Upper lobe of left lung (tissue), 6 donors: ENCODE results near the gene ISG15. TPM values are rescaled to one million over a fixed set of nuclear protein-coding genes. Genes with fewer than 3 reads are reported as not detected.
A peak's percentile ranks its signal among the peaks of the same experiment; 100 is the strongest.

ENCODE experiments used
- ATAC-seq, 2 donors: fragments of 200-7000 bp; cut with Tn5 transposase; one replicate each; pipeline ENCODE4 v1.9.1; 2022; ENCODE audit warnings: mild to moderate bottlenecking in 2 of 2, moderate library complexity in 2 of 2; ENCODE audit not compliant: low FRiP score in 2 of 2
- DNase-seq, 2 donors: peaks; one replicate each; pipeline ENCODE4 v3.0.0-alpha.2; 2019 to 2020
- H3K27ac ChIP-seq, 4 donors: fragments of 200-600 bp; sonication (generic); one replicate each; pipeline ENCODE4 v1.5.1; 2016 to 2019
- H3K27me3 ChIP-seq, 4 donors: fragments of 200-600 bp; sonication (generic); one replicate each; pipeline ENCODE4 v1.5.1; 2017 to 2019
- H3K36me3 ChIP-seq, 4 donors: fragments of 200-600 bp; sonication (generic); one replicate each; pipeline ENCODE4 v1.5.1; 2016 to 2019
- H3K4me1 ChIP-seq, 4 donors: fragments of 200-600 bp; sonication (generic); one replicate each; pipeline ENCODE4 v1.5.1; 2018 to 2019
- H3K4me3 ChIP-seq, 4 donors: fragments of 200-600 bp; sonication (generic); one replicate each; pipeline ENCODE4 v1.5.1; 2017 to 2019; ENCODE audit warnings: mild to moderate bottlenecking in 2 of 4, moderate library complexity in 1 of 4
- H3K9me3 ChIP-seq, 4 donors: fragments of 200-600 bp; sonication (generic); one replicate each; pipeline ENCODE4 v1.5.1; 2018 to 2019
- CTCF ChIP-seq, 6 experiments: fragments of 450-650 bp in 4 of 6; fragments of 200-600 bp in 2 of 6; sonication (generic) in 2 of 6; IDR thresholded peaks; one replicate each; pipeline ENCODE4 v1.5.1; 2016 to 2019; ENCODE audit warnings: antibody characterized with exemption in 6 of 6
- EP300 ChIP-seq, 4 donors: sonication (generic); formaldehyde crosslinking; IDR thresholded peaks; one replicate each; pipeline ENCODE4 v1.5.1; 2017; ENCODE audit warnings: antibody characterized with exemption in 4 of 4, control low read depth in 2 of 4
- POLR2A ChIP-seq, 4 donors: fragments of 450-650 bp; IDR thresholded peaks; one replicate each; pipeline ENCODE4 v1.5.1; 2016 to 2017; ENCODE audit warnings: antibody characterized with exemption in 4 of 4, mild to moderate bottlenecking in 2 of 4
- POLR2AphosphoS5 ChIP-seq, 2 donors: sonication (generic); formaldehyde crosslinking; IDR thresholded peaks; one replicate each; pipeline ENCODE4 v1.5.1; 2017; ENCODE audit warnings: antibody characterized with exemption in 2 of 2
- WGBS, 2 donors: methylation state at CpG; one replicate each; pipeline ENCODE4 v1.1.5; 2017 to 2018; 5-methylcytosine and 5-hydroxymethylcytosine counted together
- total RNA-seq, 6 donors: library from RNA; depleted of rRNA in 4 of 6; stranded (reverse); fragments of >200 nt in 4 of 6; gene quantifications; one replicate each; pipeline versions ENCODE4 v1.1.0 to v1.2.1, GENCODE V29; 2016 to 2021
- donor health status: DM: no; HTN: no; CAD: no; lungs with moderate emphysema.
- donor health status: DM: no; HTN: yes; CAD: no; lungs with severe emphysema.

Gene ISG15
- total RNA-seq, 6 donors from 2014 or later = 32.5 to 180 (median 63.8) TPM

GRCh38 chr1:1047963-1048362 lies 34.7 kb downstream of the ISG15 start:
- ATAC-seq = no peak
- Histone ChIP-seq H3K4me3 (no peak overlapping the region), H3K27me3 (no peaks in the 10 kb centered on the region), H3K36me3 (peaks cover 0 to 91% (median 60%) of the 10 kb centered on the region in 4 donors), H3K4me1 (no peaks in the 10 kb centered on the region), H3K9me3 (no peaks in the 10 kb centered on the region), H3K27ac (no peak overlapping the region)
- peak in 1 of 2 donors; percentile 72 for DNase-seq
- WGBS, 2 donors = 93% methylated on average over 10 to 19 of the region's 25 CpGs
- TF ChIP-seq EP300 (IDR thresholded peaks at IDR 0.05) (no peak), CTCF (IDR thresholded peaks at IDR 0.05) (no peak), POLR2AphosphoS5 (IDR thresholded peaks at IDR 0.05) (no peak), POLR2A (IDR thresholded peaks at IDR 0.05) (no peak)

- H3K4me1 ChIP-seq = no peaks in the 10 kb centered on the region
- peaks cover 0 to 91% (median 65%) of the 10 kb centered on the region in 4 donors for H3K36me3 ChIP-seq
- ATAC-seq (no peak), DNase-seq (peak in 1 of 2 donors; percentile 57)
- no peaks in the 10 kb centered on the region for H3K9me3 ChIP-seq
- no peak for TF ChIP-seq CTCF (IDR thresholded peaks at IDR 0.05)
- TF ChIP-seq POLR2A (IDR thresholded peaks at IDR 0.05) = no peak
- no peak for TF ChIP-seq POLR2AphosphoS5 (IDR thresholded peaks at IDR 0.05)
- TF ChIP-seq EP300 (IDR thresholded peaks at IDR 0.05) = no peak
- no peaks in the 10 kb centered on the region for H3K27me3 ChIP-seq
- 91 to 92% methylated on average over 24 of the region's 28 CpGs for WGBS, 2 donors
- H3K4me3 ChIP-seq = no peak overlapping the region
- H3K27ac ChIP-seq = no peak overlapping the region
Measured at GRCh38 chr1:1048765-1049164, 35.5 kb downstream of the ISG15 start.

- Histone ChIP-seq H3K4me1 (no peaks in the 10 kb centered on the region), H3K36me3 (peaks cover 0 to 91% (median 69%) of the 10 kb centered on the region in 4 donors), H3K27me3 (no peaks in the 10 kb centered on the region), H3K27ac (no peak overlapping the region), H3K9me3 (no peaks in the 10 kb centered on the region), H3K4me3 (no peak overlapping the region)
- peak in 1 of 2 donors; percentile 79 for DNase-seq
- TF ChIP-seq EP300 (IDR thresholded peaks at IDR 0.05) = no peak
- no peak for TF ChIP-seq CTCF (IDR thresholded peaks at IDR 0.05)
- TF ChIP-seq POLR2AphosphoS5 (IDR thresholded peaks at IDR 0.05) = no peak
- TF ChIP-seq POLR2A (IDR thresholded peaks at IDR 0.05) = no peak
- 93 to 95% methylated on average over 4 to 26 of the region's 57 CpGs for WGBS, 2 donors
- no peak for ATAC-seq
Measured at GRCh38 chr1:1049318-1050165, 36.2 kb downstream of the ISG15 start.

GRCh38 chr1:1050577-1051052 lies 37.3 kb downstream of the ISG15 start:
- peaks cover 0 to 92% (median 66%) of the 10 kb centered on the region in 4 donors for H3K36me3 ChIP-seq
- DNase-seq (peak in 1 of 2 donors; percentile 84), ATAC-seq (no peak)
- no peaks in the 10 kb centered on the region for H3K27me3 ChIP-seq
- no peaks in the 10 kb centered on the region for H3K4me1 ChIP-seq
- no peaks in the 10 kb centered on the region for H3K9me3 ChIP-seq
- no peak overlapping the region for H3K27ac ChIP-seq
- no peak overlapping the region for H3K4me3 ChIP-seq
- TF ChIP-seq POLR2AphosphoS5 (IDR thresholded peaks at IDR 0.05) = no peak
- no peak for TF ChIP-seq POLR2A (IDR thresholded peaks at IDR 0.05)
- 91 to 93% methylated on average over 21 of the region's 32 CpGs for WGBS, 2 donors

- DNase-seq = peak in 1 of 2 donors; percentile 78
- H3K4me3 ChIP-seq = no peak overlapping the region
- no peak for ATAC-seq
- peaks cover 0 to 85% (median 61%) of the 10 kb centered on the region in 4 donors for H3K36me3 ChIP-seq
- H3K9me3 ChIP-seq = no peaks in the 10 kb centered on the region
- no peaks in the 10 kb centered on the region for H3K4me1 ChIP-seq
- TF ChIP-seq POLR2A (IDR thresholded peaks at IDR 0.05) (no peak), EP300 (IDR thresholded peaks at IDR 0.05) (no peak), CTCF (IDR thresholded peaks at IDR 0.05) (no peak), POLR2AphosphoS5 (IDR thresholded peaks at IDR 0.05) (no peak)
- no peaks in the 10 kb centered on the region for H3K27me3 ChIP-seq
- WGBS, 2 donors = 94 to 95% methylated on average over 9 to 44 of the region's 46 CpGs
- no peak overlapping the region for H3K27ac ChIP-seq
Measured at GRCh38 chr1:1051127-1051810, 38.0 kb downstream of the ISG15 start.
